BE2C (cell line): ENCODE measurements around the gene MRPL10.

ENCODE experiments used
- DNase-seq: peaks from one replicate; pipeline ENCODE4 v3.0.0-alpha.2; 2020
- H3K27me3 ChIP-seq: fragments of 250-450 bp; sonication (Bioruptor Pico); 2 replicates; pipeline ENCODE4 v1.5.1; 2020; ENCODE audit warnings: mild to moderate bottlenecking
- H3K36me3 ChIP-seq: fragments of 250-450 bp; sonication (Bioruptor Pico); 2 replicates; pipeline ENCODE4 v1.5.1; 2020; ENCODE audit warnings: mild to moderate bottlenecking
- H3K4me1 ChIP-seq: fragments of 250-450 bp; sonication (Bioruptor Pico); 2 replicates; pipeline ENCODE4 v1.5.1; 2020
- H3K4me3 ChIP-seq: 2 replicates; pipeline ENCODE4 v1.5.1; 2011; ENCODE audit warnings: low read depth, low read length
- H3K9me3 ChIP-seq: fragments of 250-450 bp; sonication (Bioruptor Pico); 2 replicates; pipeline ENCODE4 v1.5.1; 2020
- TF ChIP-seq, protein P1 (sequence below): IDR thresholded peaks from 2 replicates; pipeline ENCODE4 v1.5.1; 2012; ENCODE audit warnings: mild to moderate bottlenecking, low read depth, low read length

Gene MRPL10

DNA sequence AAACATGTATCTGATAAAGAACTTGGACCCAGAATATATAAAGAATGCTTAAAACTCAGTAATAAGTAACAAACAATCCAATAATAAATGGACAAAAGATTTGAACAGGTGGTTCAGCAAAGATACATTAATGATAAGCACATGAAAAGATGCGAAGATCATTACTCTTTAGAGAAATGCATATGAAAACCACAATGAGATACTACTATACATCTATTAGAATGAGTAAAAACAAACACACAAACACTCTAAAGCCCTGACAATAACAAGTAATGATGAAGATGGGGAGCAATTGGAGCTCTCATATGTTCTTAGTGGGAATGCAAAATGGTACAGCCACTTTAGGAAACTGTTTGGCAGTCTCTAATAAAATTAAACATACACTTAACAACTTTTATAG lies 38.9 kb downstream of the MRPL10 start:
- no peaks in the 10 kb centered on the region for H3K9me3 ChIP-seq
- H3K27me3 ChIP-seq = peaks cover 2% of the 10 kb centered on the region; the same call in 1 of the 2 replicates
- DNase-seq = no peak
- no peaks in the 10 kb centered on the region for H3K4me1 ChIP-seq
- no peak overlapping the region for H3K4me3 ChIP-seq
- H3K36me3 ChIP-seq = no peaks in the 10 kb centered on the region
- TF ChIP-seq, protein P1, sequence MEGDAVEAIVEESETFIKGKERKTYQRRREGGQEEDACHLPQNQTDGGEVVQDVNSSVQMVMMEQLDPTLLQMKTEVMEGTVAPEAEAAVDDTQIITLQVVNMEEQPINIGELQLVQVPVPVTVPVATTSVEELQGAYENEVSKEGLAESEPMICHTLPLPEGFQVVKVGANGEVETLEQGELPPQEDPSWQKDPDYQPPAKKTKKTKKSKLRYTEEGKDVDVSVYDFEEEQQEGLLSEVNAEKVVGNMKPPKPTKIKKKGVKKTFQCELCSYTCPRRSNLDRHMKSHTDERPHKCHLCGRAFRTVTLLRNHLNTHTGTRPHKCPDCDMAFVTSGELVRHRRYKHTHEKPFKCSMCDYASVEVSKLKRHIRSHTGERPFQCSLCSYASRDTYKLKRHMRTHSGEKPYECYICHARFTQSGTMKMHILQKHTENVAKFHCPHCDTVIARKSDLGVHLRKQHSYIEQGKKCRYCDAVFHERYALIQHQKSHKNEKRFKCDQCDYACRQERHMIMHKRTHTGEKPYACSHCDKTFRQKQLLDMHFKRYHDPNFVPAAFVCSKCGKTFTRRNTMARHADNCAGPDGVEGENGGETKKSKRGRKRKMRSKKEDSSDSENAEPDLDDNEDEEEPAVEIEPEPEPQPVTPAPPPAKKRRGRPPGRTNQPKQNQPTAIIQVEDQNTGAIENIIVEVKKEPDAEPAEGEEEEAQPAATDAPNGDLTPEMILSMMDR = no peak

DNA sequence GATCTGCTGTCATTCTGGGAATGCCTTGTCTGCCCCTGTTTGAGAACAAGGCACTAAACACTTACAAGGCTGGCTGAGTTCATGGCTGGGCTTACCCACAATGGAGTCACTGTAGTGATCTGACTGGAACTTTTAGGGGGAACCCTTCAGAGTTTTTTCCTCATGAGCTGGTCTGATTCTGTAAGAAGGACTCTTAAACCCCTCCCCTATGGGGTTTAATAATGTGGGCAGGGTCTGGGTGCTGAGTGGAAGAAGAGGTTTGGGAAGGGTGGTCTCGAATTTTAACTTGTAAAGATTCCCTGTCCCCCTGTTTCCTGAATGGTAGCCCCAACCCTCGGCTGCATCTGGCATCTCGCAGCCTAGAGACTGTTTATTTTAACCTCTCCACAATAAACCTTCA lies 40.3 kb downstream of the MRPL10 start:
- Histone ChIP-seq H3K4me1 (no peaks in the 10 kb centered on the region), H3K4me3 (no peak overlapping the region), H3K27me3 (peaks cover 2% of the 10 kb centered on the region; the same call in 1 of the 2 replicates), H3K36me3 (no peaks in the 10 kb centered on the region), H3K9me3 (no peaks in the 10 kb centered on the region)
- TF ChIP-seq, protein P1 = no peak
- no peak for DNase-seq

DNA sequence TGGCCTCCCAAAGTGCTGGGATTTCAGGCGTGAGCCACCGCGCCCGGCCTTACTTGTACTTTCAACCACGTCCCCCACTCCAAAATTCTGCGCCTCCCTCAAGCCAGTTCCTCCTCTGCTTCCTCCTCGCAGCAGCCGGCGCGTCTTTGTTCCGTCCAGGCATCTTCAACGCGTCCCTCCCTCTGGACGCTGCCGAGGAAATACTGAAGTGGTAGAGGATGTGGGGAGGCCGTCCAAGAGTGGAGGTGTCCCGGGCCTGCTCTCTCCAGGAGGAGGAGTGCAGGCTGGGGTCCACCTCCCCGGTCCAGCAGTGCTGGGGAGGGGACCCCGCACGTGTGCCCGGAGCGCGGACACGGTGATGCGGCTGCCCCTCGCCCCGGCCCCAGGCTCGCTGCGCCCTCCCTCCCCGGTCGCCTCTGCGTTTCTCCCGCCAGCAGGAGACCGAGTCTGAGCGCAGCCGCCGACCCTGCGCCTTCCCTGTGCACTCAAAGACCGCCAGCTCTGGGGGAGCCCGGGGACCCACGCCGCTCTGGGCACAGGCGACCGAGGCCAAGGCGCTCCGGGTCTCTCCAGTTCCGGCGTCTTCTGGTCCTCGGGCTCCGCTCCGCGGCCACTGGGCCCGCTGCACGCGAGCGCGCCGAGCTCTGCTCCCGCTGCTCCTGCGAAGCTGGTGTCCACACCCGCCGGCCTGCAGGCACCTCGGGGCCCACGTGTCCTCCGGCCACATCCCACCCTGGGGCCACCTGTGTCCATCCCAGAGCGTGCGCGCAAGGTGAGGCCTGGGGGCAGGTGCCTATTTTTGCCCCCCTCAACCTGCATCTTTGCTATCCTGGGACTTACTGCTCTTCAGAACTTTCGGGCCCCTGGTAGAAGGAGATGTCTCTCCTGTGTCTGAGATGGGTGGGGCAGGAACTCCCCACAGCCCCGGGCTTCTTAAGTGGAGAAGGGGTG lies 41.5 kb downstream of the MRPL10 start:
- Histone ChIP-seq H3K4me1 (no peaks in the 10 kb centered on the region), H3K4me3 (peak overlapping the region; percentile 90), H3K27me3 (peaks cover 2% of the 10 kb centered on the region; the same call in 1 of the 2 replicates), H3K9me3 (no peaks in the 10 kb centered on the region), H3K36me3 (no peaks in the 10 kb centered on the region)
- TF ChIP-seq, protein P1 = peak; percentile 56
- peak; percentile 88 for DNase-seq

DNA sequence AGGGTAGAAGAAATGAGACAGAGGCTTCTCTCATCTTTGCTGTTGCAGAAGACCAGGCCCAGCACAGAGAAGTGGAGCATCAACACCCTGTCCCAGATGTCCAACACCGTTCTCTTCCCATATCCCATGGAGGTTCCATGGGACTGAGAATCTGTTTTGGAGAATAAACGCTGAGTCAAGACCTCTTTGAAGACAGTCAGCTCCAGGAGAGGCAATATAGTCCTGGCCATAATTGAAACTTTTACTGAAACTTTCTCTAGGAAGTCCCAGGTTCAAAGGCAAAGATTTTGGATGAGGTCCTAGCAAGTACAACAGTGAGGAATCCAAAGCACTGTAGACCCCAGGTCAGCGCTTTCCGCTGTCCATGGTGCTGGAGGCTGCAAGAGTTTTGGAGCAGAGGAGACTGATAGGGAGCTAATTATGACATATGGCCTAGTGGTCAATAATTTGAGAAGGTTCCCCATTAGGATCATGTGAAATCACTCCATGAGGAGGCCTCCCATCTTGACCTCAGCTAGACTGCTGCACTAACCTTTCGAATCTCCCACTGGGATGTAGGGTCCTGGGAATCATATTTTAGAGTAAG lies 45.7 kb downstream of the MRPL10 start:
- DNase-seq = no peak
- no peaks in the 10 kb centered on the region; the same call in 1 of the 2 replicates for H3K27me3 ChIP-seq
- no peaks in the 10 kb centered on the region for H3K4me1 ChIP-seq
- no peaks in the 10 kb centered on the region for H3K9me3 ChIP-seq
- H3K4me3 ChIP-seq = no peak overlapping the region
- TF ChIP-seq, protein P1 = no peak
- no peaks in the 10 kb centered on the region for H3K36me3 ChIP-seq

DNA sequence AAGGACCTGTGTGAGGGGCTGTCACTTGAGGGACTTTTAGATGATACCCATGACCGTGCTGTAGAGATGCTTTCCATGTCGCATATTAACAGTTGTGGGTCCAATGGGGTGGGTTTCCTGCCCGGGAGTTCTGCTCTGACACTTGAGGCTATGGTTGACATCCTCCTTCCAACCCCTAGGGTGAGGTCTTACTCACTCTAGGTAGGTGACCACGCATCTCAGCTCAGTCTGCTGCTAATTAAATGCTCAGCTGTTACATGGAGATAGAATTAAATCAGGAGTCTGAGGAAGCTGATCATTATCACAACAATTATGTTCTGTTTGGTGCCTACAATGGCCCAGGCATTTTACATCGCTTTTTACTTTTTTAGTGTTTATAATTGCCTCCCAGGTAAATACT lies 49.9 kb downstream of the MRPL10 start:
- H3K9me3 ChIP-seq = no peaks in the 10 kb centered on the region
- H3K4me1 ChIP-seq = no peaks in the 10 kb centered on the region
- H3K4me3 ChIP-seq = no peak overlapping the region
- H3K36me3 ChIP-seq = no peaks in the 10 kb centered on the region
- TF ChIP-seq, protein P1 = no peak
- no peak for DNase-seq
- no peaks in the 10 kb centered on the region for H3K27me3 ChIP-seq
